GM12801 (cell line): Measurements from ENCODE around the gene OR2A2.

Experiments
- TF ChIP-seq, protein P1 (sequence below): IDR thresholded peaks from one replicate; pipeline ENCODE4 v1.5.1; 2011; ENCODE audit warnings: control low read depth; ENCODE audit not compliant: insufficient read length; ENCODE audit errors: extremely low read depth

OR2A2 gene

GRCh38 chr7:144090667-144091066 is 18.7 kb upstream of the OR2A2 start:
- TF ChIP-seq, protein P1, sequence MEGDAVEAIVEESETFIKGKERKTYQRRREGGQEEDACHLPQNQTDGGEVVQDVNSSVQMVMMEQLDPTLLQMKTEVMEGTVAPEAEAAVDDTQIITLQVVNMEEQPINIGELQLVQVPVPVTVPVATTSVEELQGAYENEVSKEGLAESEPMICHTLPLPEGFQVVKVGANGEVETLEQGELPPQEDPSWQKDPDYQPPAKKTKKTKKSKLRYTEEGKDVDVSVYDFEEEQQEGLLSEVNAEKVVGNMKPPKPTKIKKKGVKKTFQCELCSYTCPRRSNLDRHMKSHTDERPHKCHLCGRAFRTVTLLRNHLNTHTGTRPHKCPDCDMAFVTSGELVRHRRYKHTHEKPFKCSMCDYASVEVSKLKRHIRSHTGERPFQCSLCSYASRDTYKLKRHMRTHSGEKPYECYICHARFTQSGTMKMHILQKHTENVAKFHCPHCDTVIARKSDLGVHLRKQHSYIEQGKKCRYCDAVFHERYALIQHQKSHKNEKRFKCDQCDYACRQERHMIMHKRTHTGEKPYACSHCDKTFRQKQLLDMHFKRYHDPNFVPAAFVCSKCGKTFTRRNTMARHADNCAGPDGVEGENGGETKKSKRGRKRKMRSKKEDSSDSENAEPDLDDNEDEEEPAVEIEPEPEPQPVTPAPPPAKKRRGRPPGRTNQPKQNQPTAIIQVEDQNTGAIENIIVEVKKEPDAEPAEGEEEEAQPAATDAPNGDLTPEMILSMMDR: no peak

GRCh38 chr7:144098776-144099175 is 10.6 kb upstream of the OR2A2 start:
- TF ChIP-seq, protein P1: no peak

DNA sequence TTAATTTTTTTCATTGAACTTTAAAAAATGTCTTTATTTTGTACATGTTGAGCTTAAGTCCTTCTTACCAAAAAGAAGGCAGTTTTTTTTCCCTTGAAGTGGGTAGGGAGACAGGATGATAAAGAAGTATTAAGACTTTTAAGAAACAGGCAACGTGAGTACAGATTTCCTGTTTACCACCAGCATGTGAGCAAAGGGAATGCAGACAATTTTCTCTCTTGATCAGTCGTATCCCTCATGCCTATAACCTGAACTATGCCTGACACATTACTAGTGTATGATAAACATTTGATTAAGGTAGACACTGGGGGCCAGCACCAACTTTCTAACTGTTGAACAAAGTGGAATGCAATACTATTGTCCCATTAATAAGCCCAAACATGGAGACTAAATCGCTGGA is 8.8 kb upstream of the OR2A2 start:
- TF ChIP-seq, protein P1: no peak

DNA sequence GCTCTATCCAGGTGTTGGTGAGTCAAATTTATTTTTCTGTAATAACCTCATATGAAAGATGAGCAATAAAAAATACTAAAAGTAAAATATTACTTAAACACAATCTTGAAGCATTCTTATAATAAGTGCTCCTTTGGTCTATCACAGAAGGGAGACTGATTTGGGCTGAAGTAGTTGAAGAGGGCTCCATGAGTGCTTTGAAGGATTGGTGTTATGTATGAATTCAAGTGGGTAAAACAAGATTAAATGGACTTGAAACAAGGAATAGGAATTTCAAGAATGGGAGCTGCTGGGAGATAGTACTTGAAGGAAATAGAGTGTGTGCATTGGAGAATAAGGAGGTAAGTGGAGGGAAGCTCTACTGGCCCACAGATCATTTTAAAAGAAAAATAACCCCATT is 7.3 kb upstream of the OR2A2 start:
- TF ChIP-seq, protein P1: no peak

GRCh38 chr7:144105211-144105610 is 4.2 kb upstream of the OR2A2 start:
- TF ChIP-seq, protein P1: no peak

- TF ChIP-seq, protein P1: no peak
Measured at GRCh38 chr7:144110272-144110671, 889 bp downstream of the OR2A2 start.

- TF ChIP-seq, protein P1: no peak
Measured at GRCh38 chr7:144113651-144114050, 4.3 kb downstream of the OR2A2 start.

- TF ChIP-seq, protein P1: no peak
Measured at GRCh38 chr7:144118341-144118740, 9.0 kb downstream of the OR2A2 start.
